Stimulated activated CD4-positive, alpha-beta T cell treated with anti-CD3 and anti-CD28 coated beads, Interleukin-12 subunit alpha, Interleukin-12 subunit beta, amount 100 ng/mL, for 48 hours (primary cell): ENCODE results near the gene STK32C.
A peak's percentile ranks its signal among the peaks of the same experiment; 100 is the strongest.
"Not testable (repeated sequence)": the region's sequence is repeated elsewhere in the genome, so short reads cannot be mapped to it uniquely, and the experiment has no call there.

Experiments used
- DNase-seq, 3 donors: peaks; one replicate each; pipeline ENCODE4 v3.0.0-alpha.2; 2020; ENCODE audit warnings: low read depth in 2 of 3, low spot score in 1 of 3

STK32C gene

DNA sequence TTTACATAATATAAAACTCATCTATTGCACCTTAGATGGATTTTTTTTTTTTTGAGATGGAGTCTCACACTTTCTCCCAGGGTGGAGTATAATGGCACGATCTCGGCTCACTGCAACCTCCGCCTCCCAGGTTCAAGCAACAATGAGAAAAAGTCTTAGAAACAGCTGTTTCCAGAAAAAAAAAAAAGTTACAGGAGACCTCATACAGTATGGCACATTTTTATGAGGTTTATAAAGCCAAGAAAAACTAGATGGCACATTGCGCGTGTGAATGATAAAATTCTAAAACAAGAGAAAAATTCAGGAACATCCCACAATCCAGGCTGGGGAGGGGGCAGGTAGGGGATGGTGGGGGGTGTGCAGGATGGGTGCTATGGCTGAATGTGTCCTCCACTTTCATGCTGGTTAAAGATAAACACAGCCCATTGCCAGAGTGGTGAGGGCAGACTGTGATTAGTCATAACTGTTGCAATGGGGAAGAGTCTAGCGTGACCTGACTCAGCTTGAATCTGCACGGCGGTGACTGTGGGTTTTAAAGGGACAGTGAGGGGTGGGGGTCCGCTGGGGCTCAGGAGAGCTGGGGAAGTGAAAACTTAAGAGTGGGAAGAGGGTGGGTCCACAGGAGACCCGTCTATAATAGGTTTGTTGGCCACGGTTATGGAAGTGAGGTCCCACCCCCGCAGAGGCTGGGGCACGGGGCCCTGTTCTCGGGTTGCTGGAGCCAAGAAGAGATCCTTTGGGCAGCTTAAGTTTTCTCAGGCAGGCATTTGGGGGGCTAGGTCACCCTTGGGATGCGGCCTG is 12.3 kb upstream of the STK32C start:
- DNase-seq = peak in 1 of 3 donors; percentile 34

DNA sequence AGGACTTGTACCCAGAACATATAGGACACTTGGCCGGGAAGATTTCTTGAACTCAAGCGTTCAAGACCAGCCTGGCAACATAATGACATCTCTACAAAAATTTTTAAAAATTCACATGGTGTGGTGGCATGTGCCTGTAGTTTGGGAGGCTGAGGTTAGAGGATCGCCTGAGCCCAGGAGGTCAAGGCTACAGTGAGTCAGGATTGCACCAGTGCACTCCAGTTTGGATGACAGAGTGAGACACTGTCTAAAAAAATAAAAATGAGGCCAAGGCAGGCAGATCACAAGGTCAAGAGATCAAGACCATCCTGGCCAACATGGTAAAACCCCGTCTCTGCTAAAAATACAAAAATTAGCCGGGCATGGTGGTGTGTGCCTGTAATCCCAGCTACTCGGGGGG is 9.7 kb upstream of the STK32C start:
- not testable (repeated sequence) for DNase-seq

GRCh38 chr10:132316133-132316532 is 8.4 kb upstream of the STK32C start:
- no peak for DNase-seq

DNA sequence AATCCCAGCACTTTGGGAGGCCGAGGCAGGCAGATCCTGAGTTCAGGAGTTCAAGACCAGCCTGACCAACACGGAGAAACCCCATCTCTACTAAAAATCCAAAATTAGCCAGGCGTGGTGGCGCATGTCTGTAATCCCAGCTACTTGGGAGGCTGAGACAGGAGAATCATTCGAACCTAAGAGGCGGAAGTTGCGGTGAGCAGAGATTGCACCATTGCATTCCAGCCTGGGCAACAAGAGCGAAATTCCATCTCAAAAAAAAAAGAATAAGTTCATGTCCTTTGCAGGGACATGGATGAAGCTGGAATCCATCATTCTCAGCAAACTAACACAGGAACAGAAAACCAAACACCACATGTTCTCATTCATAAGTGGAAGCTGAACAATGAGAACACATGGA is 7.1 kb upstream of the STK32C start:
- DNase-seq = not testable (repeated sequence)

DNA sequence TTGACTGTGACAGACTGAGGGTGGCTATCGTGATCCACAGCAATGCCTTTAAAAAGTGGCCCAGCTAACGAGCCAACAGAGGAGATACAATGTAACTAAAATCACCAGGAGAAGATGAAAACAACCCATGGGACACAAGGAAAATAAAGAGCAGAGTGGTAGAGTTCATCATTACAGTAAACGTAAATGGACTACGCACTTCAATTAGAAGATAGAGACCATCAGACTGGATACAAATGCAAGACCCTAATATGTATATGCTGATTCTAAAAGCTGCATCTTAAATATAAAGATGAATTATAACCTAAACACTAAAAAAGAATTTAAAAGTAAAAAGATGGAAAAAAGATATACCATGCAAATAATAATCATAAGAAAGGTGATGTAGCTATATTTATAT is 6.6 kb upstream of the STK32C start:
- DNase-seq = no peak

- DNase-seq = no peak
These were observed 6.1 kb upstream of the STK32C start for GRCh38 chr10:132313865-132314264.

DNA sequence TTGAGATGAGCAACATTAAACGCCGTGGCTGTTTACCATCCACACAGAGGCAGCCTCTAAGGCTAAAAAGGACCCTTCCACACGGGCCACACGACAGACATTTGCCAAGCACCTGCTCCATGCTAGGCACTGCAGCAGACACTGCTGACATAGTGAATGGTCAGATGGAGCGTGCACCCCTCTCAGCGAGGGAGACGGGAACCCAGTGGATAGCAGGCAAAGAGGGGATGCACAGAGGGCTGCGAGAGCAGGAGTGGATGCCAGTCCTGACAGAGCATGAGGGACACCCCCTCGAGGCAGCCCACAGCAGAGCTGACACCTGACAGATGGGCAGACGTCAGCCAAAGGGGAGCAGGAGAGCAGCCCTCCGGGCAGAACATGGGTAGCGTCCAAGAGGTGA is 5.6 kb upstream of the STK32C start:
- no peak for DNase-seq

GRCh38 chr10:132311338-132311939 is 3.7 kb upstream of the STK32C start:
- DNase-seq = no peak

DNA sequence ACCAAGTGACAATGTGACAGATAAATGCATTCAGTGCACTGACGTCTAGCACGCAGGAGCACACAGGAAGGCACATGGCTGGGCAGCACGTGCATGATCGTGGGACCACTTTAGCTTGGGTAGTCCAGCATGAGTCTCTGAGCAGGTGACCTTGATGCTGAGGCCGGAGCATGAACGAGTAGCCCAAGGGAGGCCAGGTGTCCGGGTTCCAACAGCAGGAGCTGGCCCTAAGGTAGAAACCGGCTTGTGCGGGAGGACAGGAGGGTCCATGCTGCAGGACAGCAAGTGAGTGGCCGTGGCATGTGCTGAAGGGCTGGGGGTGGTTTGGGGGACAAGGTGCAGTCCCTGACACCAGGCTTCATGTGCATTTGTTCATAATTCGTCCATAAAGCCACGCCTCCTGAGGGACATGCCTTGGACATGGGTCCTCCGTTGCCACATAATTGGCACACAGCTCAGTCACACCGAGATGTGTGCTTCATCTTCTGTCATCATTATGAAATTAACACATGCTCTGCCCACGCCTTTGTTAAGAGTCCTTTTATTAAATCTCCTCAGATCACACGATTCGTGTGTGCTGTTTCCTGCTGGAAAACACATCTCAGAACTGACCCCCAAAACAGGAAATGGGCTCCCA is 3.1 kb upstream of the STK32C start:
- DNase-seq = no peak

GRCh38 chr10:132309879-132310591 is 2.3 kb upstream of the STK32C start:
- no peak for DNase-seq

DNA sequence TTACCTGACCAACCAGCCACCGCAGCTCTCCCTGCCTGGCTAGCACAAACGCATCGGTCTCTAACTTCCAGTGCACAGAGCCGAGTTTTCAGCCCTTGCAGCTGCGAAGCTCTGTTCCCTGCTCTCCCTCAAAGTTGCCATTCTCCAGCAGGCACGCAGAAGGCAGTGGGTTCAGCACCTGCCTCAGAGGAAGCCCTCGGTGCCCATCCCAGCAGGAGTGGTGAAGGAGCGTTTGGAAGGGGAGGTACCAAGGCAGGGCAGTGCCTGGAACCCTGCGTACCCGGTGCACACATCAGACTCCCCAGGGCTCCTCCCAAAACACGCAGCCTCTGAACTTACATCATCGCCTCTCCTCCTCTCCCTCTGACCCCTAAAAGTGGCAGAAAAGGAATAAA is 1.7 kb upstream of the STK32C start:
- DNase-seq = no peak

DNA sequence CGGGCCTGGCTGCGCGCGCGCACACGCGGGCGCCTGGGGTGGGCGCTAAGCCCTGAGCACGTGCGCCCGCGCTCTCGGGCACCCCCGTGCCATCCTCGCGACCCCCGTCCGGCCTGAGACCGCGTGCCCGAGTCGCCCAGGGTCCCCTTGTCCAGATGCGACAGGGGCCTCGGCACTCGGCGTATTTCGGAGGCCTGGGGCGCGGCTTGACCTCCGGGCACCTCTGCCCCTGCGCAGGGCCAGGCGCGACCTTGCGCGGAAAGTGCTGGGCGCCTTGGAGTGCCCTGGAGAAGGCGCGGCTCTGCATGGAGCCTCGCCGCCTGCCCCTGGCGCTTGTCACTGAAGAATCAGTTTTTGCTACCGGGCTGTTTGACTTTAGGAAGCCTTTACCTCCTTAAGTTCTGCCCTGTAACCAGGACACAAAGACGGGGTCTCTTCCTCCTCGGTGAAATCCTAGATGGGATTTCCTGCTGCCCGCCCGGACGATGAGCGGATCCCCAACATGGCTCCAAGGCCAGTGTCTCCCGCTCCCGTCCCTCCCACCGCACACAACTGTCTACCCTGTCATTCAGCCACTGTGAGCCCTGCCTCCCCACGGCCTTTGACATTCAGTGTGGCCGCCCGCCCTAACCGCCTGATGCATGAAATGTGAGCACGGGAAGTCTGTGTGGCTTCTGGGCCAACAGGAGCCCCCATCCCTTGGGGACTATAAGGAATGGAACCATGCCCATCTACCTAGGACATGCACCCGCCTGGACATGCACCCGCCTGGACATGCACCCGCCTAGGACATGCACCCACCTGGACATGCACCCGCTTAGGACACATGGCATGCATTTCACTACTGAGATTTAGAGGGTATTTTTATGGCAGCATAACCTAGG is 1.1 kb upstream of the STK32C start:
- DNase-seq = no peak

DNA sequence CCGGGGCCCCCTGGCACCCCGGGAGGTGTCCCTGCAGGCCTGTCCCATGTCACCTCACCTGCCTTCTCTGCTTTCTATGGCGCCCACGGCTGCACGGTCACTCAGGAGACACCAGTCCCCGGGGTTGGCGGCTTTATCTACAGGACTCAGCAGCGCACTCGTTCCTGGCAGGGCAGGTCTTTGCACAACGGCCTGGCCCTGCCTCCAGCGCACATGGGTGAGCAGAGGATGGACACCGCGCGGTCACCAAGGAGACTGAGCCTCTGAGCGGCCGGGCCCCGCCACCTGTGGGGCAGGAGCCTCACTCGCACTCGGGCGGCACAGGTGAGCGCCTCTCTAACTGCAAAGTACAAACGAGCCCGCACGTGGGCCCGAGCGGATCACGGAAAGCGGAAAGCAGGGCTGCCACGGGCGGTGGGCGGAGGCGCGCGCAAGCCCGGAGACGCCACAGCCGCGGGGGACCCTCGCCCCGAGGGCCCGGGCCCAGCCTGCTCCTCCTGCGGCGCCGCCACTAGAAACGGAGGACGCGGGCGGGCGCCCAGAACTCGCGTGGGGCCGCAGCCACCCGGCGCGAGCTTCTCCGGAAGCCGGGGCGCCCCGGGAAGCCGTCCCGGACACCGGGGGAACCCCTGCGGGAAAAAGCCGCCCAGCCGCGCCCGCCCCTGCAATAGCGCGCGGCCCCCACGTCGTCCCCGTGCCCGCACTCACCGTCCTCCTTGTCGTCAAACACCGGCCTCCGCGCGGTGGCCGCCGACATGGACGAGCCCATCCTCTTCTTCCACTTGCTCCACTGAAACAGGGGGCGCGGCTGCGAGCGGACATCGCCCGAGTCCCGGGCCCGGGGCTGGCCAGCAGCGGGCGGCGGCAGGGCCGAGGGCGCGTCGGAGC is 642 bp downstream of the STK32C start:
- no peak for DNase-seq

- DNase-seq = no peak
These were observed 1.4 kb downstream of the STK32C start for GRCh38 chr10:132306343-132306685.

- DNase-seq = no peak
These were observed 2.0 kb downstream of the STK32C start for GRCh38 chr10:132305654-132306342.

- no peak for DNase-seq
These were observed 2.8 kb downstream of the STK32C start for GRCh38 chr10:132304756-132305509.

DNA sequence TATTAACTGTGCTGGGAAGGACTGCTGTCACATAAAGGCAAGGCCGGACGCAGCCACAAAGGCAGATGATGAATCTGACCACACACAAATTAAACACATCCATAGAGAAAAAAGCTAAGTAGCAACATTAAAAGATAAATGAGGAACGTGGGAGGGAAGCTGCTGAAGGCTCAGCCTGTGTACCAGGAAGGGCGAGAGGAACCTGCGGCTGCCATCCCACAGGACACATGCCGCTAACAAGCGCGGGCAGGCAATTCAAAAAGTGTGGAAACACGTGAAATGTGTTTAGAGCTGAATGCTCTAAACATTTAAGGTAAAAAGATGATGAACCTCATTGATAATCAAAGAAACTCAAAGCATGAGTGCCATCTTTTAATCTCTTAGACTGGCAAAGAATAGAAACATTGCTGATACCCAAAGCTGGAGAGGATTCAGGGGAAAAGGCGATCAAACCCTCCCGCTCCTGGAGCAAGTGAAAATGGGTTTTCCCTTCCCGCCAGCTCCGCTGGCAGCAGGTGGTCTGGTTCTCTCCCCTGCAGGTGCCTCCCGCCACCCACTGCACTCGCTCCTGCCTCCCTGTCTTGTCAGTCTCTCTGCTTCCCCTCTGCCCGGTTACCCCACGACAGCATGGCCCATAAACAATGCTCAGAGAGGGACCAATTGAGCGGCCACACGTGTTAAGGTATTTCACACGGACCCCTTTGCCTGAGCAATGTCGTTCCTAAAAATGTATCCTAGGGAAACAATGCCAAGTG is 4.2 kb downstream of the STK32C start:
- DNase-seq = no peak
